A673 (cell line): ENCODE results near the gene F8A3. TPM values are rescaled to one million over a fixed set of nuclear protein-coding genes. Genes with fewer than 3 reads are reported as not detected.
A peak's percentile ranks its signal among the peaks of the same experiment; 100 is the strongest.
"Not testable (repeated sequence)": the region's sequence is repeated elsewhere in the genome, so short reads cannot be mapped to it uniquely, and the experiment has no call there.

Experiments
- Bru-seq: library from RNA; stranded (reverse); fragments of 400-500 nt; gene quantifications from one replicate; lab custom pipeline; 2021; lab: Mats Ljungman, UMichigan
- BruChase-seq, 2 experiments: library from RNA; stranded (reverse); fragments of 400-500 nt; gene quantifications; one replicate each; lab custom pipeline; 2021; lab: Mats Ljungman, UMichigan
- BruUV-seq: library from RNA; stranded (reverse); fragments of 400-500 nt; replicated peaks from 2 replicates; lab custom pipeline; 2021; lab: Mats Ljungman, UMichigan
- CTCF ChIA-PET: fragments of 300-600 bp; sonication (Branson Sonifier 250); formaldehyde crosslinking; loops from one replicate; lab custom pipeline; 2022; ENCODE audit warnings: antibody characterized with exemption; lab: Charles Lee
- POLR2A ChIA-PET: fragments of 300-600 bp; sonication (Branson Sonifier 250); formaldehyde crosslinking; loops from one replicate; lab custom pipeline; 2022; ENCODE audit warnings: antibody characterized with exemption; ENCODE audit not compliant: low non-redundant PET; lab: Charles Lee
- DNase-seq: peaks from one replicate; pipeline ENCODE4 v3.0.0-alpha.2; 2015; ENCODE audit warnings: low spot score
- H3K27ac ChIP-seq: fragments of 200-600 bp; sonication (generic); 2 replicates; pipeline ENCODE4 v1.5.1; 2016; ENCODE audit warnings: mixed run types, low read depth, mild to moderate bottlenecking, mixed read lengths, antibody characterized with exemption, low read length; ENCODE audit not compliant: poor library complexity, severe bottlenecking
- H3K27me3 ChIP-seq: fragments of 200-600 bp; sonication (generic); replicated peaks from 2 replicates; pipeline ENCODE4 v1.6.1; 2017; ENCODE audit warnings: mixed run types, low read depth, mild to moderate bottlenecking, mixed read lengths, antibody characterized with exemption, low read length; ENCODE audit not compliant: insufficient read depth, poor library complexity
- H3K36me3 ChIP-seq: fragments of 200-600 bp; sonication (generic); 2 replicates; pipeline ENCODE4 v1.6.1; 2016; ENCODE audit warnings: mixed run types, mild to moderate bottlenecking, mixed read lengths, antibody characterized with exemption, low read length; ENCODE audit not compliant: insufficient read depth, poor library complexity, severe bottlenecking
- H3K4me1 ChIP-seq: fragments of 200-600 bp; sonication (generic); 2 replicates; pipeline ENCODE4 v1.6.1; 2017; ENCODE audit warnings: mixed run types, mild to moderate bottlenecking, mixed read lengths, antibody characterized with exemption, low read length; ENCODE audit not compliant: insufficient read depth, poor library complexity, severe bottlenecking
- H3K4me3 ChIP-seq: fragments of 200-600 bp; sonication (generic); 2 replicates; pipeline ENCODE4 v1.5.1; 2016; ENCODE audit warnings: low read depth, mixed run types, mild to moderate bottlenecking, mixed read lengths, low read length; ENCODE audit not compliant: poor library complexity, severe bottlenecking
- H3K9me3 ChIP-seq: fragments of 200-600 bp; sonication (generic); 2 replicates; pipeline ENCODE4 v1.6.1; 2016; ENCODE audit warnings: mixed run types, low read depth, mild to moderate bottlenecking, mixed read lengths, antibody characterized with exemption, low read length; ENCODE audit not compliant: poor library complexity, severe bottlenecking
- CTCF ChIP-seq: fragments of 300-800, 200-600 bp; sonication (generic); conservative IDR thresholded peaks from 2 replicates; pipeline ENCODE4 v1.5.1; 2017; ENCODE audit warnings: low read depth, mild to moderate bottlenecking, antibody characterized with exemption, low read length, moderate library complexity, mixed read lengths
- EZH2 ChIP-seq: fragments of 200-600 bp; sonication (generic); IDR thresholded peaks from 2 replicates; pipeline ENCODE4 v1.6.1; 2017; ENCODE audit warnings: borderline replicate concordance, low read depth, mild to moderate bottlenecking, mixed read lengths, antibody characterized with exemption, low read length; ENCODE audit not compliant: poor library complexity, severe bottlenecking
- intact Hi-C: fragments of 100-400 bp; cut with micrococcal nuclease; formaldehyde crosslinking; loops from one replicate; pipeline ENCODE4 v1.10.0; 2022; ENCODE audit not compliant: unreplicated experiment
- long read RNA-seq: library from polyadenylated mRNA; stranded (forward); transcript quantifications from one replicate; pipeline ENCODE4 v2.0.0, GENCODE V29; 2022
- total RNA-seq: library from RNA; stranded (reverse); gene quantifications from 2 replicates; pipeline ENCODE4 v1.2.3, GENCODE V29; 2021

Gene F8A3
- total RNA-seq (5.3 TPM in 2 replicates), Bru-seq, nascent RNA (percentile 3 among the genes with signal in this experiment), BruChase-seq, experiment 1, labeled RNA remaining after a 2-hour chase (not detected), BruChase-seq, experiment 2, labeled RNA remaining after a 6-hour chase (not detected)
- long read RNA-seq, transcript F8A3-201 (1 exons, 1,759 nt) = major isoform, 31 of 31 reads
- long read RNA-seq, partial matches to known transcripts = 0 of 31 reads
- long read RNA-seq, other reads (novel, unspliced or antisense) = 0 of 31 reads

DNA sequence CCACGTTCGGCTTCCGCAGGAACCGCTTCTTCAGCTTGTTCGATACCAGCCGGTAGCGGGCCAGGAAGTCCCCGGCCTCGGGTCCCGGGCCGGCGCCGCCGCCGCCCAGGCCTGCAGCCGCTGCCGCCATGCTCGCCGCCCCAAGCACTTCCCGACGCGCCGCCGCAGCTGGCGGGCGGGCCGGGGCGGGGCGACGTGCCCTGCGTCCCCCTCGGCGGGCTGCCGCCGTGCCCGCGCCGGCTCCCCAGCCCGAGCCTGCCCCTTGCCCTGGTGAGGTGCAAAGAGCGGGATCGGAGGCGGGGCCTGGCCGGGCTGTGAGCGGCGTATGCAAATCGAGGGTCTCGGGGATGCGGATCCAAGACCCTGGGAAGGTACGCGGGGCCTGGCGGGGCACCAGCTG, at the start of gene F8A3:
Gene F8A3, minus strand, starts transcription at position 150 of the 400 bp plus-strand sequence. Its CDS starts 20 bp downstream, at position 130.
- intact Hi-C loops, H3K4me1 ChIP-seq, BruUV-seq, DNase-seq, H3K27me3 ChIP-seq, H3K36me3 ChIP-seq, POLR2A ChIA-PET, CTCF ChIA-PET, H3K9me3 ChIP-seq, H3K4me3 ChIP-seq, H3K27ac ChIP-seq: not testable (repeated sequence)

GRCh38 chrX:155505296-155505695, 46.9 kb upstream of the F8A3 start:
- no peaks in the 10 kb centered on the region for H3K27me3 ChIP-seq
- no peak overlapping the region for H3K27ac ChIP-seq
- no peaks in the 10 kb centered on the region for H3K36me3 ChIP-seq
- H3K9me3 ChIP-seq = no peaks in the 10 kb centered on the region
- intact Hi-C loops = no loop called here
- POLR2A ChIA-PET = no interaction called here
- no peaks in the 10 kb centered on the region for H3K4me1 ChIP-seq
- no peak overlapping the region for H3K4me3 ChIP-seq
- TF ChIP-seq CTCF (no peak), EZH2 (no peak)
- BruUV-seq = no TSS peak
- no peak for DNase-seq
- CTCF ChIA-PET = no interaction called here

DNA sequence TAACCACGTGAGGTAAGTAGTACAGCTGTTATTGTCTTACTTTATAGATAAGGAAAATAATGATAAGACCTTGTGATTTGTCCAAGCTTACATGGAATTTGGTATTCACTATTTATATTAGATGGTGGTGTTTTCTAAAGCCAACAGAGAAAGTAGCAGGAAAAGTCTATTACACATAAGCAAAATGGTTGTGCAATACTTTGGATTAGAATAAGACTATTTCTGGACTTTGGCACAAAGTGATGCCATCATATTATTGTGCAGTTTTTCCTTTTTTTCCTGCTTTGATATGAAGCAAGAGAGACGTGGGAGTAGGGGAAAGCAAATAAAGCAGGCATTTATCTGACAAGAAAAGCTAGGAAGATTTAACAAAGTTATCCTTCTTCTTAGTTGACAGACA, 36.7 kb upstream of the F8A3 start:
- H3K4me3 ChIP-seq, H3K27me3 ChIP-seq, H3K36me3 ChIP-seq, H3K9me3 ChIP-seq, intact Hi-C loops, CTCF ChIA-PET, H3K27ac ChIP-seq, POLR2A ChIA-PET, BruUV-seq, DNase-seq, H3K4me1 ChIP-seq: not testable (repeated sequence)

- CTCF ChIA-PET, H3K4me1 ChIP-seq, H3K4me3 ChIP-seq, H3K27me3 ChIP-seq, H3K36me3 ChIP-seq, intact Hi-C loops, DNase-seq, H3K9me3 ChIP-seq, BruUV-seq, H3K27ac ChIP-seq, POLR2A ChIA-PET: not testable (repeated sequence)
Measured at GRCh38 chrX:155491421-155491820, 33.0 kb upstream of the F8A3 start.

DNA sequence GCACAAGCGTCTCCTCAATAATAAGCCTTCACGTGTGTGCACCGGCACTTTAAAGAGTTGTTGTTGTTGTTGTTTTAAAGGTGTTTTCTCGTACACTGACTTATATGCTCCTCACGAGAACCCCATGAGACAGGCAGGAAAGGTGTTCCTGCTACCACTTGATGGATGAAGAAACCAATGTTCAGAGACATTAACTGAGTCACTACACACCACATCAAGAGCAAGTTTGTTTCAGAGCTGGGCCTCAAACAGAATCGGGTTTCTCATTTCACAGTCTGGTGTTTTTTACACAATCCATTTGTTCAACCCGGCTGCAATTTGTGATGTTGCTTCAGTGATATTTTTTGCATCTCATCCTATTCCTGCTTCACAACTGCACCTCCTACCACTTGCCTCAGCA, 18.7 kb upstream of the F8A3 start:
- H3K9me3 ChIP-seq, H3K27me3 ChIP-seq, H3K36me3 ChIP-seq, POLR2A ChIA-PET, BruUV-seq, H3K4me1 ChIP-seq, CTCF ChIA-PET, DNase-seq, H3K4me3 ChIP-seq, H3K27ac ChIP-seq, intact Hi-C loops: not testable (repeated sequence)

GRCh38 chrX:155466269-155466938, 8.0 kb upstream of the F8A3 start:
- intact Hi-C loops, H3K4me3 ChIP-seq, H3K9me3 ChIP-seq, H3K36me3 ChIP-seq, BruUV-seq, H3K27me3 ChIP-seq, POLR2A ChIA-PET, CTCF ChIA-PET, H3K4me1 ChIP-seq, DNase-seq, H3K27ac ChIP-seq: not testable (repeated sequence)
